ENCODE measurements around the gene ANXA4.

The ANXA4 gene

DNA sequence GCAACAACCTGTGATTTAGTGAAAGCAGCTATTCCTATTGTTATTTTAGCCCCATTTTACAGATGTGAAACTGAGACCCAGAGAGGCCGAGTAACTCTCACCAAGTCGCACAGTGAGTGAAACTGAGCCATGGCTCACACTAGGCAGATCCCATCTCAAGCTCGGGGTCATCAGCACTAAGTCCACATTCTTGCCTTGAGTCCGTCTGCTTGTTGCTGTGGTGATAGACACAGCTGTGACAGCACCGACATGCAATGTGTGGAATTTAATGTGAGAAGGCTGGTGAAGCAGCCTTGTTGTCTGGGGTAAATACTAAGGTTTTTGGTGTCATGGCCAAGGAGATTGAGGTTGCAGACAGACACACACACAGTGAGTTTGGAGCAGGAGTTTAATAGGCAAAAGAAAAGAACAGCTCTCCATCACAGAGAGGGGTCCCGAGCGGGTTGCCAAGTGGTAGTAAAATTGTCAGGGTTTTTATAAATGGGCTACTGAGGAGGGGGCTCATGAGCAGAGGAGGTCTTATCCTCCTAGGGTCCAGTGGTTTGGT is 47.3 kb downstream of the ANXA4 start:
- H3K9me3 ChIP-seq (ENCODE audit: control insufficient read depth in 2 of 2, low read length in 2 of 2): no peaks in the 10 kb centered on the region
- H3K4me3 ChIP-seq (ENCODE audit: low read length in 2 of 2): peak overlapping the region in 1 of 2 donors; percentile 6
- H3K27ac ChIP-seq (ENCODE audit: low read depth in 2 of 2, low read length in 2 of 2): peak overlapping the region; percentile 56 to 61
- peak overlapping the region in 1 of 2 donors; percentile 24 for H3K9ac ChIP-seq (ENCODE audit: low read depth in 1 of 2, low read length in 2 of 2)
- H3K4me1 ChIP-seq (ENCODE audit: control insufficient read depth in 2 of 2, insufficient read depth in 2 of 2, low read length in 2 of 2): peaks cover 4 to 9% of the 10 kb centered on the region in 2 donors
- H3K27me3 ChIP-seq (ENCODE audit: control insufficient read depth in 2 of 2, insufficient read depth in 2 of 2, low read length in 2 of 2): no peaks in the 10 kb centered on the region
- peaks cover 16 to 23% of the 10 kb centered on the region in 2 donors for H3K36me3 ChIP-seq (ENCODE audit: control insufficient read depth in 2 of 2, insufficient read depth in 2 of 2, low read length in 2 of 2)

DNA sequence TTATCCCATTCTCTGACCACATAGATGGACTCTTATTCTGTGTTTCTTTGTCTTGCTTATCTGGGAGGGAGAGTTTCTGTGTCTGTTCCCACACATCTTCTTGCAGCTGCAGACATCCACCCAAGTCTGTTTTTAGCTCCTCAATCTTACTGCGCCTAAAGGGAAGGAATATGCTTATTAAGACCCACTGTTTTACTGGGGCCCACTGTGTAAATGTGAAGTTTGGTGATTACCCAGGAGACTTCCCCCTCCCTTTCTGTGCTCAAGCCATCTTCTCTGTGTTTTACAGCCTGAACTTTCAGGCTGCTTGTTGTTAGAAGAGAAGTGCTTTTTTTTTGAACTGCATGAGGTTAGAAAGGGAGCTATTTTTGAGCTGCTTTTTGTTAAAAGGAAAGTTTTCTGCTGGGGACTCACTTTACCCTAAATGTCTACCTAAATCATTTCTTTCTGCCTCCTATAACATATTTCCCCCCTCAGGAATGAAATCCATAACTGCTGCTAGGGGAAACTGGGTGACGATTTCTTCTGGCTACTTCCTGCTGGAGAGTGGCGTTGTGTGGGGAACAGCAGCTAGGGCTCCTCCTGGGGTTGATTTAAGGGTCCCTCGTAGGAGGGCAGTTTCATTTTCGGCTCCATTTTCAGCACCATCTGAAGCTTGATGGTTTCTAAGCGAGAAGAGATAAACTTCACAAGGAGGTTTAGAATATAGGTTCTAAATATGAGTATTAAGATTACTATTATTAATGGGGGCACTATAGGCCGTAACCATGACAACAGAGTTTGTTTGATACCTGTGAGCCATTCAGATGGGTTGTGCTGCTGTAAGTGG is 48.1 kb downstream of the ANXA4 start:
- H3K27me3 ChIP-seq (ENCODE audit: control insufficient read depth in 2 of 2, insufficient read depth in 2 of 2, low read length in 2 of 2): no peaks in the 10 kb centered on the region

DNA sequence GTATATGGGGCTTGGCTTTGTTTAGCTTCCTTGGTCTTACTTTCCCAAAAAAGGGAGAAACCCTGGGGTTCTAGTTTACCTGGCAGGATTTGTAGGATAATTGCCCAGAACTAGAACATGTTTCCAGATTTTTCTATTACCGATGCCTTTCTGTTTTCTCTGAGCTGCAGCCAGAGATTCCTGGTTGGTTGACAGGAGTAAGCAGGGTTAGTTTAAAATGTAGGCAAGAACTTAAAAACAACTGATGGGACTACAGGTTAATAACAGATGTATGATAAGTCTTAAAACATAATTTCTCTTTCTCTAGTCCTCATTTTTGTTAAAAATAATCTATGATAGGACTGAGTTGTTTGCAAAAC is 48.6 kb downstream of the ANXA4 start:
- Histone ChIP-seq H3K9me3 (ENCODE audit: control insufficient read depth in 2 of 2, low read length in 2 of 2) (no peaks in the 10 kb centered on the region), H3K4me3 (ENCODE audit: low read length in 2 of 2) (peak overlapping the region in 1 of 2 donors; percentile 62), H3K9ac (ENCODE audit: low read depth in 1 of 2, low read length in 2 of 2) (no peak overlapping the region), H3K27ac (ENCODE audit: low read depth in 2 of 2, low read length in 2 of 2) (peak overlapping the region; percentile 56 to 61), H3K27me3 (ENCODE audit: control insufficient read depth in 2 of 2, insufficient read depth in 2 of 2, low read length in 2 of 2) (no peaks in the 10 kb centered on the region), H3K4me1 (ENCODE audit: control insufficient read depth in 2 of 2, insufficient read depth in 2 of 2, low read length in 2 of 2) (peaks cover 4 to 9% of the 10 kb centered on the region in 2 donors), H3K36me3 (ENCODE audit: control insufficient read depth in 2 of 2, insufficient read depth in 2 of 2, low read length in 2 of 2) (peaks cover 15 to 20% of the 10 kb centered on the region in 2 donors)

More for the DNA sequence above, 48.1 kb downstream of the ANXA4 start:
- Histone ChIP-seq H3K9ac (ENCODE audit: low read depth in 1 of 2, low read length in 2 of 2) (peak overlapping the region; percentile 6 to 44), H3K4me3 (ENCODE audit: low read length in 2 of 2) (peak overlapping the region in 1 of 2 donors; percentile 62), H3K27ac (ENCODE audit: low read depth in 2 of 2, low read length in 2 of 2) (peak overlapping the region; percentile 56 to 61), H3K9me3 (ENCODE audit: control insufficient read depth in 2 of 2, low read length in 2 of 2) (no peaks in the 10 kb centered on the region), H3K36me3 (ENCODE audit: control insufficient read depth in 2 of 2, insufficient read depth in 2 of 2, low read length in 2 of 2) (peaks cover 16 to 20% of the 10 kb centered on the region in 2 donors), H3K4me1 (ENCODE audit: control insufficient read depth in 2 of 2, insufficient read depth in 2 of 2, low read length in 2 of 2) (peaks cover 4 to 9% of the 10 kb centered on the region in 2 donors)

DNA sequence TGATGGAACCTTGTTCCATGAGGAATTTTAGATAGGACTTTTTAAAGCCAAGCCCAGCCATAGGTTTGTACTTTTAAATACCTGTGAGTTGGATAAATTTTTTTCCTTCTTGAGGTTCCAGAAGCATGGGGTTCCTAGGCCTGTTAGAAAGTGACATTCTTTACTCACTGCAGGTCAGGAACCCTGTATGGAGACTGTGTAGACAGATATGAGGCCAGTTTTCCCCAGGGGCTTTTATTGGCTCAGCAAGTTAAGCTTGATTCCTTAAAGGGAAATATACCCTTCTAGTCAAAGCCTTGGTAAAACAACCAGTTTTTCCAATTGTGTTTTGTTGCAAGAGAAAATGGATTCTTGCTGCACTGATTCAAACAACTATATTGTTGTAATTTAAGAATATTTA is 49.1 kb downstream of the ANXA4 start:
- Histone ChIP-seq H3K4me3 (ENCODE audit: low read length in 2 of 2) (peak overlapping the region in 1 of 2 donors; percentile 3), H3K9ac (ENCODE audit: low read depth in 1 of 2, low read length in 2 of 2) (no peak overlapping the region), H3K9me3 (ENCODE audit: control insufficient read depth in 2 of 2, low read length in 2 of 2) (no peaks in the 10 kb centered on the region), H3K27ac (ENCODE audit: low read depth in 2 of 2, low read length in 2 of 2) (no peak overlapping the region), H3K4me1 (ENCODE audit: control insufficient read depth in 2 of 2, insufficient read depth in 2 of 2, low read length in 2 of 2) (peaks cover 4 to 9% of the 10 kb centered on the region in 2 donors), H3K36me3 (ENCODE audit: control insufficient read depth in 2 of 2, insufficient read depth in 2 of 2, low read length in 2 of 2) (peaks cover 11 to 22% of the 10 kb centered on the region in 2 donors), H3K27me3 (ENCODE audit: control insufficient read depth in 2 of 2, insufficient read depth in 2 of 2, low read length in 2 of 2) (no peaks in the 10 kb centered on the region)

DNA sequence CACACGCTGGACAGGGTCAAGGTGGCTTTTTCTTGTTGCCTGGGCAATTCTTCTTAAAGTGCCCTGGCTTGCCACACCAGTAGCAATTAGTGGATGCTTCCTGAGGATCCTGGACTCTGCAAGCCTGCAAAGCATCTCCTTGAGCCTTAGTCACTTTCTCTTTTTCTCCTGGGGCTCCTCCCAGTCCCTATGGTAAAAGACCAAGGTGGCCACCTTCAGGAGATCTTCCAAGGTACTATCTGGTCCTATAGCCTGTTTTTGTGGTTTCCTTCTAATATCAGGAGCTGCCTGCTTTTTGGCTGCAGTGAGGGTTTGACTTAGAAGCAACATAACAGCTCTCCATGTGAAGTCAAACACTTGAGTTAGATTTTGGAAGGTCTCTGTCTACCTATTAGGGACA is 54.2 kb downstream of the ANXA4 start:
- H3K27me3 ChIP-seq (ENCODE audit: control insufficient read depth in 2 of 2, insufficient read depth in 2 of 2, low read length in 2 of 2): no peaks in the 10 kb centered on the region
- no peaks in the 10 kb centered on the region for H3K9me3 ChIP-seq (ENCODE audit: control insufficient read depth in 2 of 2, low read length in 2 of 2)
- H3K4me1 ChIP-seq (ENCODE audit: control insufficient read depth in 2 of 2, insufficient read depth in 2 of 2, low read length in 2 of 2): peaks cover 19 to 24% of the 10 kb centered on the region in 2 donors
- H3K9ac ChIP-seq (ENCODE audit: low read depth in 1 of 2, low read length in 2 of 2): no peak overlapping the region
- H3K27ac ChIP-seq (ENCODE audit: low read depth in 2 of 2, low read length in 2 of 2): no peak overlapping the region
- no peak overlapping the region for H3K4me3 ChIP-seq (ENCODE audit: low read length in 2 of 2)
- peaks cover 0 to 11% of the 10 kb centered on the region in 2 donors for H3K36me3 ChIP-seq (ENCODE audit: control insufficient read depth in 2 of 2, insufficient read depth in 2 of 2, low read length in 2 of 2)

DNA sequence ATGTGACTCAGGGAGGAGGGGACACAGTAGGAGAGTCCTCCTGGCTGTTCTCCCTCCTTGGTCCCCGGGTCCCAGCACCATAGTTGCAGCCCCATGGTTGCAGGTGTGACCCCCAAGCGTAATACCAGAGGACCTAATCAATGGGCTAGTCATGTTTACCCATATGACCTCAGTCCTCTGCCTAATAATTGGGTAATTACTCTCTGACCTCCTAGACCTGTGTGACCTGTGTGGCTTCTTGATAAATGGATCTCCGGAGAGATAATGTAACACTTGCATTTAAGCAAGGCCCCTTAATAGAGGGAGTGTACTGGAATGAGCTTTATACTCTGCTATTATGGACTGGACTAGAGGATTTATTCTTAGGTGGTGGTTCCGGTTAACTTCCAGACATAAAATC is 55.3 kb downstream of the ANXA4 start:
- Histone ChIP-seq H3K9me3 (ENCODE audit: control insufficient read depth in 2 of 2, low read length in 2 of 2) (no peaks in the 10 kb centered on the region), H3K9ac (ENCODE audit: low read depth in 1 of 2, low read length in 2 of 2) (no peak overlapping the region), H3K27ac (ENCODE audit: low read depth in 2 of 2, low read length in 2 of 2) (peak overlapping the region in 1 of 2 donors; percentile 46), H3K27me3 (ENCODE audit: control insufficient read depth in 2 of 2, insufficient read depth in 2 of 2, low read length in 2 of 2) (no peaks in the 10 kb centered on the region), H3K4me3 (ENCODE audit: low read length in 2 of 2) (no peak overlapping the region), H3K4me1 (ENCODE audit: control insufficient read depth in 2 of 2, insufficient read depth in 2 of 2, low read length in 2 of 2) (peaks cover 19 to 24% of the 10 kb centered on the region in 2 donors), H3K36me3 (ENCODE audit: control insufficient read depth in 2 of 2, insufficient read depth in 2 of 2, low read length in 2 of 2) (peaks cover 0 to 11% of the 10 kb centered on the region in 2 donors)

DNA sequence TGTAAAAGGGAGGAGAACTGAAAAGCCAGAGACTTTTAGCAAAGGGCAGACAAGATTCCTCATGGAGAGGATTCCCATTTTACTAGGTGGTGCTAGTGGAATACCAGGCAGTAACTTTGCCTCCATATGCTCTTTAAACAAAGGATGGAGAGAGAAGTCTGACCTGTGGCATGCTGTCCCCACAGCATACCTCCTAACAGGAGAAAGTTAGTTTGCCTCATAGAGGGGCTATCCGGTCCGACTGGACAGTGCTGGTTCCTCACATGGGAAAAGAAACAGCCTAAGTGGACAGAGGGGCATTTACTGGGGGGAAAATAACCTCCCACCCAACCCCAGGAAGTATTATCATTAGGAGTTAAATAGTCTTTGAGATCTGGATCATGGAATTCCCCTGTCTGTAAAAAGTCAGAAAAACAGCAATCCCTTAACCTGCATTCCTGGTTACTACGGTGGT is 55.9 kb downstream of the ANXA4 start:
- Histone ChIP-seq H3K9me3 (ENCODE audit: control insufficient read depth in 2 of 2, low read length in 2 of 2) (no peaks in the 10 kb centered on the region), H3K27ac (ENCODE audit: low read depth in 2 of 2, low read length in 2 of 2) (peak overlapping the region in 1 of 2 donors; percentile 46), H3K9ac (ENCODE audit: low read depth in 1 of 2, low read length in 2 of 2) (no peak overlapping the region), H3K4me3 (ENCODE audit: low read length in 2 of 2) (peak overlapping the region; percentile 22 to 63), H3K36me3 (ENCODE audit: control insufficient read depth in 2 of 2, insufficient read depth in 2 of 2, low read length in 2 of 2) (peaks cover 0 to 11% of the 10 kb centered on the region in 2 donors), H3K4me1 (ENCODE audit: control insufficient read depth in 2 of 2, insufficient read depth in 2 of 2, low read length in 2 of 2) (peaks cover 19 to 24% of the 10 kb centered on the region in 2 donors), H3K27me3 (ENCODE audit: control insufficient read depth in 2 of 2, insufficient read depth in 2 of 2, low read length in 2 of 2) (no peaks in the 10 kb centered on the region)

GRCh38 chr2:69798290-69798908 is 56.5 kb downstream of the ANXA4 start:
- peak overlapping the region; percentile 16 to 46 for H3K27ac ChIP-seq (ENCODE audit: low read depth in 2 of 2, low read length in 2 of 2)
- no peaks in the 10 kb centered on the region for H3K9me3 ChIP-seq (ENCODE audit: control insufficient read depth in 2 of 2, low read length in 2 of 2)
- H3K27me3 ChIP-seq (ENCODE audit: control insufficient read depth in 2 of 2, insufficient read depth in 2 of 2, low read length in 2 of 2): no peaks in the 10 kb centered on the region
- H3K9ac ChIP-seq (ENCODE audit: low read depth in 1 of 2, low read length in 2 of 2): peak overlapping the region in 1 of 2 donors; percentile 4
- peaks cover 19 to 24% of the 10 kb centered on the region in 2 donors for H3K4me1 ChIP-seq (ENCODE audit: control insufficient read depth in 2 of 2, insufficient read depth in 2 of 2, low read length in 2 of 2)
- H3K4me3 ChIP-seq (ENCODE audit: low read length in 2 of 2): peak overlapping the region; percentile 22 to 63
- peaks cover 0 to 11% of the 10 kb centered on the region in 2 donors for H3K36me3 ChIP-seq (ENCODE audit: control insufficient read depth in 2 of 2, insufficient read depth in 2 of 2, low read length in 2 of 2)

DNA sequence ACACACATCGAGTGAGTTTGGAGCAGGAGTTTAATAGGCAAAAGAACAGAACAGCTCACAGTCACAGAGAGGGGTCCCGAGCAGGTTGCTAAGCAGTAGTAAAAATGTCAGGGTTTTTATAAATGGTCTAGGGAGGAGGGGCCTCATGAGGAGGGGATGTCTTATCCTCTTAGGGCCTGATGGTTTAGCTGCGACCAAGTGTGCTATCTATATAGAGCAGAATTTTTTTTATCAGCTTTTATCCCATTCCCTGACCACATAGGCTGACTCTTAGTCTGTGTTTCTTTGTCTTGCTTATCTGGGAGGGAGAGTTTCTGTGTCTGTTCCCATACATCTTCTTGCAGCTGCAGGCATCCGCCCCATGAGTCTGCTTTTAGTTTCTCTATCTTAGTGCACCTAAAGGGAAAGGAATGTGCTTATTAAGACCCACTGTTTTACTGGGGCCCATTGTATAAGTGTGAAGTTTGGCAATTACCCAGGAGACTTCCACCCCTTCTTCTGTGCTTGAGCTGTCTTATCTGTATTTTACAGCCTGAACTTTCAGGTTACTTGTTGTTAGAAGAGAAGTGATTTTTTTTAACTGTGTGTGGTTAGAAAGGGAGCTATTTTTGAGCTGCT is 57.1 kb downstream of the ANXA4 start:
- H3K27me3 ChIP-seq (ENCODE audit: control insufficient read depth in 2 of 2, insufficient read depth in 2 of 2, low read length in 2 of 2): no peaks in the 10 kb centered on the region
- H3K9ac ChIP-seq (ENCODE audit: low read depth in 1 of 2, low read length in 2 of 2): peak overlapping the region; percentile 4 to 36
- H3K4me3 ChIP-seq (ENCODE audit: low read length in 2 of 2): peak overlapping the region; percentile 22 to 63
- H3K27ac ChIP-seq (ENCODE audit: low read depth in 2 of 2, low read length in 2 of 2): peak overlapping the region; percentile 16 to 46
- peaks cover 19 to 24% of the 10 kb centered on the region in 2 donors for H3K4me1 ChIP-seq (ENCODE audit: control insufficient read depth in 2 of 2, insufficient read depth in 2 of 2, low read length in 2 of 2)
- H3K36me3 ChIP-seq (ENCODE audit: control insufficient read depth in 2 of 2, insufficient read depth in 2 of 2, low read length in 2 of 2): peaks cover 0 to 9% of the 10 kb centered on the region in 2 donors
- no peaks in the 10 kb centered on the region for H3K9me3 ChIP-seq (ENCODE audit: control insufficient read depth in 2 of 2, low read length in 2 of 2)

All from mucosa of rectum (tissue), 2 donors.